GM12878 (cell line): ENCODE results near the gene FN3K. TPM values are rescaled to one million over a fixed set of nuclear protein-coding genes. Genes with fewer than 3 reads are reported as not detected.

Experiments
- BCLAF1 ChIP-seq: fragments of 450-650 bp; IDR thresholded peaks from 2 replicates; pipeline ENCODE4 v1.6.1; 2017; ENCODE audit warnings: antibody characterized with exemption, mild to moderate bottlenecking, moderate library complexity
- EED ChIP-seq: sonication (generic); IDR thresholded peaks from 2 replicates; pipeline ENCODE4 v1.6.1; 2016; ENCODE audit warnings: antibody characterized with exemption, low read depth
- GATAD2B ChIP-seq: fragments of 450-650 bp; conservative IDR thresholded peaks from 2 replicates; pipeline ENCODE4 v1.6.1; 2017; ENCODE audit warnings: low read depth, mild to moderate bottlenecking, moderate library complexity
- HCFC1 ChIP-seq: fragments of 150-350 bp; IDR thresholded peaks from 2 replicates; pipeline ENCODE4 v1.6.1; 2014; ENCODE audit warnings: low read length
- IKZF2 ChIP-seq, 2 experiments: fragments of 450-650 bp; IDR thresholded peaks; 2 replicates each; pipeline ENCODE4 v1.6.1; 2017; ENCODE audit warnings: mild to moderate bottlenecking in 2 of 2, moderate library complexity in 2 of 2
- MYC ChIP-seq: IDR thresholded peaks from 2 replicates; pipeline ENCODE4 v1.6.1; 2011; ENCODE audit warnings: mild to moderate bottlenecking, low read length, moderate library complexity, inconsistent platforms; ENCODE audit not compliant: insufficient read depth, insufficient replicate concordance, insufficient read length, severe bottlenecking
- NFIC ChIP-seq: IDR thresholded peaks from 2 replicates; pipeline ENCODE4 v1.6.1; 2012; ENCODE audit warnings: low read depth, mild to moderate bottlenecking, inconsistent platforms, low read length, moderate library complexity
- NKRF ChIP-seq: fragments of 450-650 bp; conservative IDR thresholded peaks from 2 replicates; pipeline ENCODE4 v1.6.1; 2017; ENCODE audit warnings: mild to moderate bottlenecking, moderate library complexity
- NR2C2 ChIP-seq: IDR thresholded peaks from 2 replicates; pipeline ENCODE4 v1.6.1; 2011; ENCODE audit warnings: borderline replicate concordance, low read depth; ENCODE audit not compliant: control insufficient read depth, insufficient read length
- PAX5 ChIP-seq: IDR thresholded peaks from 2 replicates; pipeline ENCODE4 v1.6.1; 2011; ENCODE audit warnings: low read depth, low read length, borderline replicate concordance
- POLR2A ChIP-seq: IDR thresholded peaks from 2 replicates; pipeline ENCODE4 v1.6.1; 2011; ENCODE audit warnings: low read depth, mild to moderate bottlenecking, low read length
- POLR2AphosphoS5 ChIP-seq: IDR thresholded peaks from 2 replicates; pipeline ENCODE4 v1.6.1; 2011; ENCODE audit warnings: mild to moderate bottlenecking, low read length, inconsistent platforms
- RBBP5 ChIP-seq: fragments of 200-600 bp; sonication (generic); conservative IDR thresholded peaks from 2 replicates; pipeline ENCODE4 v1.6.1; 2016
- RELA ChIP-seq: fragments of 450-650 bp; IDR thresholded peaks from 2 replicates; pipeline ENCODE4 v1.8.0; 2014; ENCODE audit warnings: borderline replicate concordance; ENCODE audit not compliant: partially characterized antibody
- STAT3 ChIP-seq: IDR thresholded peaks from 2 replicates; pipeline ENCODE4 v1.6.1; 2011; ENCODE audit warnings: low read depth, low read length, improper control_type of control experiment
- SUZ12 ChIP-seq: fragments of 200-600 bp; sonication (generic); IDR thresholded peaks from one replicate; pipeline ENCODE4 v1.6.1; 2018; ENCODE audit warnings: antibody characterized with exemption, mild to moderate bottlenecking; ENCODE audit not compliant: unreplicated experiment
- TARDBP ChIP-seq: IDR thresholded peaks from 2 replicates; pipeline ENCODE4 v1.6.1; 2016; ENCODE audit warnings: borderline replicate concordance
- TBL1XR1 ChIP-seq: IDR thresholded peaks from 2 replicates; pipeline ENCODE4 v1.6.1; 2012; ENCODE audit warnings: low read depth, low read length, improper control_type of control experiment
- USF1 ChIP-seq: IDR thresholded peaks from 2 replicates; pipeline ENCODE4 v1.6.1; 2011; ENCODE audit warnings: borderline replicate concordance, low read depth, mild to moderate bottlenecking, moderate library complexity, mixed read lengths, low read length; ENCODE audit not compliant: insufficient read depth; ENCODE audit errors: extremely low read length
- ZNF592 ChIP-seq: fragments of 450-650 bp; IDR thresholded peaks from 2 replicates; pipeline ENCODE4 v1.6.1; 2017; ENCODE audit warnings: mild to moderate bottlenecking, moderate library complexity
- polyA plus RNA-seq, 11 experiments: library from polyadenylated mRNA; depleted of rRNA in 4 of 11; unstranded in 6 of 11; stranded (reverse) in 5 of 11; fragments of >200 nt; fragmentation: Nextera tagmentation in 4 of 11; fragmentation: Illumina TruSeq in 1 of 11; extraction: Ambion mirVana in 4 of 11; extraction: Trizol in 1 of 11; gene quantifications; 1 replicate in 1 of 11; 2 replicates in 10 of 11; pipeline versions ENCODE4 v1.2.1 to v1.2.3, GENCODE V29; 2011 to 2016; ENCODE audit warnings: inconsistent platforms in 2 of 11, missing spikeins in 2 of 11, low read depth in 1 of 11
- total RNA-seq, 4 experiments: library from RNA; depleted of rRNA in 3 of 4; stranded (reverse); fragments of >200 nt in 3 of 4; fragmentation: Illumina TruSeq in 1 of 4; extraction: Trizol in 1 of 4; gene quantifications; 2 replicates each; pipeline versions ENCODE4 v1.2.1 to v1.2.3, GENCODE V29; 2013 to 2021

The FN3K gene
- total and polyA plus RNA-seq, 10 of the 15 experiments (the other 5 are each of a cell fraction or from before 2014, with no cell fraction given), result 0.08 to 0.51 (median 0.17) TPM; not detected in 7

GRCh38 chr17:82751571-82752370 lies 16.4 kb downstream of the FN3K start, which contains the start of gene TBCD (continued):
- TF ChIP-seq NKRF (peak; percentile 68), GATAD2B (peak; percentile 75), IKZF2 (IDR thresholded peaks at IDR 0.05) (peak in 1 of 2 experiments; percentile 20; a peak in 1 of 4 replicates), PAX5 (no peak), TARDBP (peak; percentile 63; the same call in 1 of the 2 replicates), TBL1XR1 (peak; percentile 75), STAT3 (no peak), SUZ12 (no peak), NFIC (no peak), MYC (peak; percentile 49), EED (peak; percentile 28; the same call in 1 of the 2 replicates), USF1 (no peak), NR2C2 (peak; percentile 87), HCFC1 (peak; percentile 74), POLR2A (peak; percentile 61), BCLAF1 (no peak), RELA (peak; percentile 43), ZNF592 (0 out of 2 replicates have a peak, but pooled peaks have one; percentile 19), RBBP5 (0 out of 2 replicates have a peak, but pooled peaks have one; percentile 46), POLR2AphosphoS5 (0 out of 2 replicates have a peak, but pooled peaks have one; percentile 26)
